Activated naive CD4-positive, alpha-beta T cell treated with anti-CD3 and anti-CD28 coated beads, Interleukin-2, amount 50 U/mL, for 24 hours (primary cell): ENCODE results near the gene LAMA2.

ENCODE experiments used
- H3K27ac Mint-ChIP-seq: one replicate; pipeline ENCODE4 v1.8.0; 2021; ENCODE audit warnings: mild to moderate bottlenecking, mixed read lengths
- H3K27me3 Mint-ChIP-seq: one replicate; pipeline ENCODE4 v1.8.0; 2021; ENCODE audit warnings: mixed read lengths
- H3K36me3 Mint-ChIP-seq: one replicate; pipeline ENCODE4 v1.8.0; 2021; ENCODE audit warnings: mixed read lengths
- H3K4me1 Mint-ChIP-seq: one replicate; pipeline ENCODE4 v1.8.0; 2021; ENCODE audit warnings: mixed read lengths
- H3K4me3 Mint-ChIP-seq: one replicate; pipeline ENCODE4 v1.8.0; 2021; ENCODE audit warnings: mild to moderate bottlenecking, mixed read lengths
- H3K9me3 Mint-ChIP-seq: one replicate; pipeline ENCODE4 v1.8.0; 2021; ENCODE audit warnings: mixed read lengths

The LAMA2 gene

GRCh38 chr6:129382916-129383315, 500.0 kb downstream of the LAMA2 start:
- H3K27me3 Mint-ChIP-seq: no peaks in the 10 kb centered on the region
- H3K4me3 Mint-ChIP-seq: no peak overlapping the region
- H3K9me3 Mint-ChIP-seq: no peaks in the 10 kb centered on the region
- peaks cover 4% of the 10 kb centered on the region for H3K4me1 Mint-ChIP-seq
- no peak overlapping the region for H3K27ac Mint-ChIP-seq
- H3K36me3 Mint-ChIP-seq: no peaks in the 10 kb centered on the region

- H3K9me3 Mint-ChIP-seq: no peaks in the 10 kb centered on the region
- no peak overlapping the region for H3K27ac Mint-ChIP-seq
- H3K27me3 Mint-ChIP-seq: no peaks in the 10 kb centered on the region
- no peak overlapping the region for H3K4me3 Mint-ChIP-seq
- no peaks in the 10 kb centered on the region for H3K36me3 Mint-ChIP-seq
- H3K4me1 Mint-ChIP-seq: peaks cover 4% of the 10 kb centered on the region
Measured at GRCh38 chr6:129385117-129385516, 502.2 kb downstream of the LAMA2 start.

- no peak overlapping the region for H3K4me3 Mint-ChIP-seq
- H3K4me1 Mint-ChIP-seq: no peaks in the 10 kb centered on the region
- H3K27ac Mint-ChIP-seq: no peak overlapping the region
- H3K36me3 Mint-ChIP-seq: no peaks in the 10 kb centered on the region
- no peaks in the 10 kb centered on the region for H3K27me3 Mint-ChIP-seq
- H3K9me3 Mint-ChIP-seq: no peaks in the 10 kb centered on the region
Measured at GRCh38 chr6:129390900-129391299, 508.0 kb downstream of the LAMA2 start.

GRCh38 chr6:129393654-129394053, 510.7 kb downstream of the LAMA2 start:
- H3K9me3 Mint-ChIP-seq: no peaks in the 10 kb centered on the region
- H3K36me3 Mint-ChIP-seq: no peaks in the 10 kb centered on the region
- H3K4me3 Mint-ChIP-seq: no peak overlapping the region
- no peaks in the 10 kb centered on the region for H3K27me3 Mint-ChIP-seq
- no peaks in the 10 kb centered on the region for H3K4me1 Mint-ChIP-seq
- H3K27ac Mint-ChIP-seq: no peak overlapping the region

- Mint-ChIP-seq H3K36me3 (no peaks in the 10 kb centered on the region), H3K27me3 (no peaks in the 10 kb centered on the region), H3K4me1 (no peaks in the 10 kb centered on the region), H3K9me3 (no peaks in the 10 kb centered on the region), H3K4me3 (no peak overlapping the region), H3K27ac (no peak overlapping the region)
Measured at GRCh38 chr6:129398764-129399163, 515.8 kb downstream of the LAMA2 start.

GRCh38 chr6:129402244-129402643, 519.3 kb downstream of the LAMA2 start:
- no peak overlapping the region for H3K4me3 Mint-ChIP-seq
- H3K4me1 Mint-ChIP-seq: peaks cover 5% of the 10 kb centered on the region

GRCh38 chr6:129411092-129411491, 528.2 kb downstream of the LAMA2 start:
- Mint-ChIP-seq H3K27me3 (no peaks in the 10 kb centered on the region), H3K27ac (no peak overlapping the region), H3K4me3 (no peak overlapping the region), H3K36me3 (no peaks in the 10 kb centered on the region), H3K4me1 (peaks cover under 1% of the 10 kb centered on the region), H3K9me3 (no peaks in the 10 kb centered on the region)

More at GRCh38 chr6:129402244-129402643, 519.3 kb downstream of the LAMA2 start:
- no peaks in the 10 kb centered on the region for H3K27me3 Mint-ChIP-seq
- H3K27ac Mint-ChIP-seq: no peak overlapping the region
- no peaks in the 10 kb centered on the region for H3K36me3 Mint-ChIP-seq
- H3K9me3 Mint-ChIP-seq: no peaks in the 10 kb centered on the region

GRCh38 chr6:129416337-129416990, 533.5 kb downstream of the LAMA2 start:
- H3K9me3 Mint-ChIP-seq: no peaks in the 10 kb centered on the region
- H3K4me3 Mint-ChIP-seq: no peak overlapping the region
- H3K4me1 Mint-ChIP-seq: no peaks in the 10 kb centered on the region
- no peak overlapping the region for H3K27ac Mint-ChIP-seq
- no peaks in the 10 kb centered on the region for H3K27me3 Mint-ChIP-seq
- H3K36me3 Mint-ChIP-seq: no peaks in the 10 kb centered on the region

- Mint-ChIP-seq H3K4me3 (no peak overlapping the region), H3K9me3 (no peaks in the 10 kb centered on the region), H3K27ac (no peak overlapping the region), H3K4me1 (no peaks in the 10 kb centered on the region), H3K36me3 (no peaks in the 10 kb centered on the region), H3K27me3 (no peaks in the 10 kb centered on the region)
Measured at GRCh38 chr6:129417416-129418086, 534.6 kb downstream of the LAMA2 start.

- no peak overlapping the region for H3K27ac Mint-ChIP-seq
- no peaks in the 10 kb centered on the region for H3K27me3 Mint-ChIP-seq
- H3K4me3 Mint-ChIP-seq: no peak overlapping the region
- H3K9me3 Mint-ChIP-seq: no peaks in the 10 kb centered on the region
- H3K4me1 Mint-ChIP-seq: no peaks in the 10 kb centered on the region
- H3K36me3 Mint-ChIP-seq: no peaks in the 10 kb centered on the region
Measured at GRCh38 chr6:129419324-129419723, 536.4 kb downstream of the LAMA2 start.

- H3K36me3 Mint-ChIP-seq: no peaks in the 10 kb centered on the region
- H3K4me3 Mint-ChIP-seq: no peak overlapping the region
- H3K27ac Mint-ChIP-seq: no peak overlapping the region
- no peaks in the 10 kb centered on the region for H3K27me3 Mint-ChIP-seq
- H3K4me1 Mint-ChIP-seq: no peaks in the 10 kb centered on the region
- no peaks in the 10 kb centered on the region for H3K9me3 Mint-ChIP-seq
Measured at GRCh38 chr6:129426343-129426742, 543.4 kb downstream of the LAMA2 start.

GRCh38 chr6:129429956-129430355, 547.0 kb downstream of the LAMA2 start:
- Mint-ChIP-seq H3K27ac (no peak overlapping the region), H3K27me3 (no peaks in the 10 kb centered on the region), H3K9me3 (no peaks in the 10 kb centered on the region), H3K36me3 (no peaks in the 10 kb centered on the region), H3K4me3 (no peak overlapping the region), H3K4me1 (no peaks in the 10 kb centered on the region)

GRCh38 chr6:129432738-129433137, 549.8 kb downstream of the LAMA2 start:
- Mint-ChIP-seq H3K36me3 (no peaks in the 10 kb centered on the region), H3K4me3 (no peak overlapping the region), H3K27ac (no peak overlapping the region), H3K9me3 (no peaks in the 10 kb centered on the region), H3K4me1 (no peaks in the 10 kb centered on the region), H3K27me3 (no peaks in the 10 kb centered on the region)

GRCh38 chr6:129434091-129434490, 551.2 kb downstream of the LAMA2 start:
- Mint-ChIP-seq H3K4me3 (no peak overlapping the region), H3K36me3 (no peaks in the 10 kb centered on the region), H3K27ac (no peak overlapping the region), H3K27me3 (no peaks in the 10 kb centered on the region), H3K9me3 (no peaks in the 10 kb centered on the region), H3K4me1 (no peaks in the 10 kb centered on the region)

- Mint-ChIP-seq H3K27ac (no peak overlapping the region), H3K4me3 (no peak overlapping the region), H3K4me1 (peaks cover 16% of the 10 kb centered on the region), H3K36me3 (no peaks in the 10 kb centered on the region), H3K27me3 (no peaks in the 10 kb centered on the region), H3K9me3 (peaks cover 5% of the 10 kb centered on the region)
Measured at GRCh38 chr6:129440691-129441090, 557.8 kb downstream of the LAMA2 start.

- H3K36me3 Mint-ChIP-seq: peaks cover 2% of the 10 kb centered on the region
- no peak overlapping the region for H3K27ac Mint-ChIP-seq
- no peaks in the 10 kb centered on the region for H3K27me3 Mint-ChIP-seq
- peaks cover 5% of the 10 kb centered on the region for H3K9me3 Mint-ChIP-seq
- no peak overlapping the region for H3K4me3 Mint-ChIP-seq
- H3K4me1 Mint-ChIP-seq: peaks cover 52% of the 10 kb centered on the region
Measured at GRCh38 chr6:129444683-129445082, 561.7 kb downstream of the LAMA2 start.
